ENCODE results near the gene RNF6. TPM values are rescaled to one million over a fixed set of nuclear protein-coding genes. Genes with fewer than 3 reads are reported as not detected.
"Not testable (repeated sequence)": the region's sequence is repeated elsewhere in the genome, so short reads cannot be mapped to it uniquely, and the experiment has no call there.

Gene RNF6
- total RNA-seq, 1 experiment from 2014 or later: 34.0 TPM

- POLR2A ChIA-PET (ENCODE audit: unreplicated experiment): no interaction called here
- peak overlapping the region; percentile 85 for H3K4me2 ChIP-seq (ENCODE audit: low read length)
- H3K9me2 ChIP-seq (replicated peaks; ENCODE audit: low read length): no peaks in the 10 kb centered on the region
- no peaks in the 10 kb centered on the region for H3F3A ChIP-seq (ENCODE audit: low read length, unreplicated experiment)
- H4K20me1 ChIP-seq (ENCODE audit: low read length): peaks cover 16% of the 10 kb centered on the region
- ATAC-seq (0 out of 2 replicates have a peak, but pooled peaks have one; percentile 9), DNase-seq (no peak)
- CTCF ChIA-PET: interaction anchor here (1.1 kb wide), 1 partner anchor 243 kb away, joined by 4 read pairs; no protein-coding TSS in a partner anchor
- intact Hi-C loops (cut with micrococcal nuclease): loop anchor here (1.0 to 10.0 kb wide), 2 partner anchors 32 to 51 kb away; no protein-coding TSS in a partner anchor
- H3K9me3 ChIP-seq (ENCODE audit: low read length): no peaks in the 10 kb centered on the region
- H3K79me2 ChIP-seq (ENCODE audit: low read length): peaks cover 43% of the 10 kb centered on the region
- no TSS peak for BruUV-seq (replicated peaks)
- peak overlapping the region; percentile 72 for H3K9ac ChIP-seq (ENCODE audit: low read length)
- peaks cover 10% of the 10 kb centered on the region for H3K27me3 ChIP-seq (ENCODE audit: low read length)
- H2AFZ ChIP-seq (ENCODE audit: low read length): peak overlapping the region; percentile 100
- no peaks in the 10 kb centered on the region for H3K36me3 ChIP-seq (ENCODE audit: low read depth, low read length)
- no peak overlapping the region for H3K27ac ChIP-seq (ENCODE audit: low read length)
- peak overlapping the region; percentile 93 for H3K4me3 ChIP-seq (ENCODE audit: low read length)
- peaks cover 15% of the 10 kb centered on the region for H3K4me1 ChIP-seq (ENCODE audit: insufficient read depth, low read length)
- TF ChIP-seq CTCF (conservative IDR thresholded peaks at IDR 0.05; ENCODE audit: low read depth, low read length) (no peak), EZH2 (IDR thresholded peaks at IDR 0.05; ENCODE audit: low read length, unreplicated experiment) (no peak), EZH2phosphoT487 (IDR thresholded peaks at IDR 0.05; ENCODE audit: borderline replicate concordance, low read length) (no peak)
These were observed 31.2 kb upstream of the RNF6 start for GRCh38 chr13:26253262-26253786.

- CTCF ChIA-PET; H3K9me3 ChIP-seq (ENCODE audit: low read length); H2AFZ ChIP-seq (ENCODE audit: low read length); H3K27ac ChIP-seq (ENCODE audit: low read length); H3K9ac ChIP-seq (ENCODE audit: low read length); H3K36me3 ChIP-seq (ENCODE audit: low read depth, low read length); H3K4me2 ChIP-seq (ENCODE audit: low read length); H4K20me1 ChIP-seq (ENCODE audit: low read length); H3K4me3 ChIP-seq (ENCODE audit: low read length); H3F3A ChIP-seq (ENCODE audit: low read length, unreplicated experiment); BruUV-seq (replicated peaks); ATAC-seq; DNase-seq; POLR2A ChIA-PET (ENCODE audit: unreplicated experiment); H3K9me2 ChIP-seq (replicated peaks; ENCODE audit: low read length): not testable (repeated sequence)
- Histone ChIP-seq H3K27me3 (ENCODE audit: low read length) (peaks cover 13% of the 10 kb centered on the region), H3K4me1 (ENCODE audit: insufficient read depth, low read length) (peaks cover 13% of the 10 kb centered on the region), H3K79me2 (ENCODE audit: low read length) (peaks cover 30% of the 10 kb centered on the region)
- intact Hi-C loops (cut with micrococcal nuclease): loop anchor here (10.0 kb wide), 1 partner anchor 53 kb away; no protein-coding TSS in a partner anchor
These were observed 29.9 kb upstream of the RNF6 start for GRCh38 chr13:26252006-26252405.

GRCh38 chr13:26249551-26249950 is 27.4 kb upstream of the RNF6 start:
- no TSS peak for BruUV-seq (replicated peaks)
- ATAC-seq (no peak), DNase-seq (no peak)
- Histone ChIP-seq H3K4me1 (ENCODE audit: insufficient read depth, low read length) (peaks cover 6% of the 10 kb centered on the region), H3K4me2 (ENCODE audit: low read length) (no peak overlapping the region), H3F3A (ENCODE audit: low read length, unreplicated experiment) (no peaks in the 10 kb centered on the region), H4K20me1 (ENCODE audit: low read length) (no peaks in the 10 kb centered on the region), H3K27ac (ENCODE audit: low read length) (no peak overlapping the region), H3K9me2 (replicated peaks; ENCODE audit: low read length) (no peaks in the 10 kb centered on the region), H3K36me3 (ENCODE audit: low read depth, low read length) (no peaks in the 10 kb centered on the region), H3K27me3 (ENCODE audit: low read length) (peaks cover 13% of the 10 kb centered on the region), H3K79me2 (ENCODE audit: low read length) (peaks cover 5% of the 10 kb centered on the region), H3K9me3 (ENCODE audit: low read length) (no peaks in the 10 kb centered on the region), H2AFZ (ENCODE audit: low read length) (no peak overlapping the region), H3K4me3 (ENCODE audit: low read length) (no peak overlapping the region), H3K9ac (ENCODE audit: low read length) (no peak overlapping the region)
- intact Hi-C loops (cut with micrococcal nuclease): no loop called here
- CTCF ChIA-PET: no interaction called here
- no peak for TF ChIP-seq CTCF (conservative IDR thresholded peaks at IDR 0.05; ENCODE audit: low read depth, low read length)
- TF ChIP-seq EZH2 (IDR thresholded peaks at IDR 0.05; ENCODE audit: low read length, unreplicated experiment): no peak
- no peak for TF ChIP-seq EZH2phosphoT487 (IDR thresholded peaks at IDR 0.05; ENCODE audit: borderline replicate concordance, low read length)
- POLR2A ChIA-PET (ENCODE audit: unreplicated experiment): no interaction called here

Measured in PC-3 (cell line).